ENCODE measurements around the gene KCNJ8. TPM values are rescaled to one million over a fixed set of nuclear protein-coding genes. Genes with fewer than 3 reads are reported as not detected.

KCNJ8 gene
- total RNA-seq, result 1 to 10 TPM; 2.0 to 2.2 TPM
- polyA plus RNA-seq (ENCODE audit: insufficient read depth, low read depth, low replicate concordance), result 3.3 TPM
- long read RNA-seq, donor 1, partial matches to known transcripts, result 0 of 1 reads
- long read RNA-seq, donor 1, other reads (novel, unspliced or antisense), result 0 of 1 reads
- long read RNA-seq, donor 2, result 0 reads

DNA sequence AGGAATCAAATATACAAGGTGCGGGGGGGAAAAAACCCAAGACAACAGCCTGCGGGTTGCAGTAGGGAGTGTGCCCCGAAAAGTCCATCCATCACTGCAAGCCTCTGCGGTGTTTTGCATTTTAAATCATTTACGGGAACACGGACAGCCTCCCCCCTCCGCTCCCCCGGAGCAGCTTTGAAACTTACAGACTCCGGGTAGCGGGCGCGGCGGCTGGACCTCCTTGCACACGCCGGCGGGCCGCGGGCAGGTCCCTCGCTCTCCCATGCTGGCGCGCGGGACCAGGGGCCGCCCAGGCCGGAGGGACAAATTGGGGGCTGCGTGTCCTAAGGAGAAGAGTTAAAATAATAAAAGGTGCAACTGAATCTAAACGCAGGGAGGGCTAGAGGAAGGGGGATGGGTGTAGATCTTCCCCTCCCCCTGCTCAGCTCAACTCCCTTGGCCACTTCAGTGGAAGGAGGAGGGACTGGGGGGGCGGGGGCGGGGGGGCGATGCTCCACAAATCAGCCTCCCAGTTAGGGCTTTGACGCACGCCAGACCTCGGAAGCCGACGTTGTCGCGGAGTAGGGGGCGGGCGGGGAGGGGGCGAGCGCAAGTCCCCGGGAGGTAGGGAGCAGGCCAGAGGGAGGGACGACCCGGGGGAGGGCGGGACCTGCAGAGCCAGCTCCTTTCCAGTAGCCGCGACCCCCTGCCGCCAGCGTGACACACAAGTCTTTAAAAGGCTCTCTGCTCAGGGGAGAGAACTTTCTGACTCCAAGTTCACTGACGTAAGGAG lies at the start of gene KCNJ8:
TSS of gene KCNJ8 (minus strand) at position 349 of the 775 bp plus-strand sequence. CDS start 1,090 bp downstream, outside the sequence.
- intact Hi-C loops (cut with DNase I; ENCODE audit: low total_unique reads), result no loop called here
- peak within 1 kb of the TSS; percentile 48 to 60 for H3K4me3 ChIP-seq
- H3K9me3 ChIP-seq, result no peaks in the 10 kb centered on the region
- DNase-seq, result peak; percentile 35
- 1 to 3% methylated on average over 34 to 45 of the region's 49 CpGs for WGBS, 2 donors
- peak within 1 kb of the TSS in 1 of 2 donors; percentile 42 for H3K27ac ChIP-seq
- H3K27me3 ChIP-seq, result no peaks in the 10 kb centered on the region
- no peak for TF ChIP-seq CTCF (IDR thresholded peaks at IDR 0.05)
- no peak for TF ChIP-seq POLR2A (IDR thresholded peaks at IDR 0.05)
- H3K4me1 ChIP-seq, result no peaks in the 10 kb centered on the region
- H3K36me3 ChIP-seq (ENCODE audit: low read depth, missing control alignments), result no peaks in the 10 kb centered on the region

DNA sequence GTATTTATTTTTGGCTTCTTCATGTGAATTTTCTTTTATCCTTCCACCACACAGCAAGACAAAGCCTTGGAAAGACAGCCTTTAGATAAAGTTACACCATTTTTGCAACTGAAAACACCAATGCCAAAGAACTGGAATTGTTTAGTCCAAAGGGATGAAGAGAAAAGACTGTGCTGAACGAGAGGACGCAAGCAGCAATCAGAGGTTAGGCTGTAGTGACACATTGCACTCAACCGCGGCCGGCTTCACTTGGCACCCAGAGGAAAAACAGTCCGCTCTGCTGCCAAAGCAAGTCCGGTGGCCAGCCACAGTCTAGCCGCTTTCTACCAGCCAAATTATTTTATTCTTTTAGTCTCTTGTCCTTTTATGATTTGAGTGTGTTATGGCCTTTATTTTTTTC lies 49.1 kb upstream of the KCNJ8 start:
- DNase-seq, result no peak
- TF ChIP-seq CTCF (IDR thresholded peaks at IDR 0.05), result no peak
- no peak for TF ChIP-seq POLR2A (IDR thresholded peaks at IDR 0.05)
- Histone ChIP-seq H3K27me3 (no peaks in the 10 kb centered on the region), H3K4me1 (no peaks in the 10 kb centered on the region), H3K27ac (no peak overlapping the region), H3K36me3 (ENCODE audit: low read depth, missing control alignments) (no peaks in the 10 kb centered on the region), H3K4me3 (no peak overlapping the region), H3K9me3 (no peaks in the 10 kb centered on the region)
- intact Hi-C loops (cut with DNase I; ENCODE audit: low total_unique reads), result no loop called here
- 82 to 83% methylated on average over 8 of the region's 8 CpGs for WGBS, 2 donors

- H3K36me3 ChIP-seq (ENCODE audit: low read depth, missing control alignments), result no peaks in the 10 kb centered on the region
- intact Hi-C loops (cut with DNase I; ENCODE audit: low total_unique reads), result no loop called here
- TF ChIP-seq POLR2A (IDR thresholded peaks at IDR 0.05) (no peak), CTCF (IDR thresholded peaks at IDR 0.05) (no peak)
- H3K27ac ChIP-seq, result no peak overlapping the region
- no peak overlapping the region for H3K4me3 ChIP-seq
- DNase-seq, result no peak
- H3K4me1 ChIP-seq, result no peaks in the 10 kb centered on the region
- no peaks in the 10 kb centered on the region for H3K9me3 ChIP-seq
- H3K27me3 ChIP-seq, result no peaks in the 10 kb centered on the region
Measured at GRCh38 chr12:21819678-21820077, 45.2 kb upstream of the KCNJ8 start.

GRCh38 chr12:21819236-21819635 lies 44.7 kb upstream of the KCNJ8 start:
- H3K4me3 ChIP-seq, result no peak overlapping the region

More at GRCh38 chr12:21819236-21819635, 44.7 kb upstream of the KCNJ8 start:
- Histone ChIP-seq H3K36me3 (ENCODE audit: low read depth, missing control alignments) (no peaks in the 10 kb centered on the region), H3K27me3 (no peaks in the 10 kb centered on the region), H3K9me3 (no peaks in the 10 kb centered on the region), H3K4me1 (no peaks in the 10 kb centered on the region), H3K27ac (no peak overlapping the region)
- TF ChIP-seq POLR2A (IDR thresholded peaks at IDR 0.05), result no peak
- no peak for TF ChIP-seq CTCF (IDR thresholded peaks at IDR 0.05)
- intact Hi-C loops (cut with DNase I; ENCODE audit: low total_unique reads), result no loop called here
- DNase-seq, result no peak
- WGBS, 2 donors, result 37 to 38% methylated on average over 2 of the region's 2 CpGs
